T-helper 17 cell (primary cell): Measurements from ENCODE around the gene TMC2. TPM values are rescaled to one million over a fixed set of nuclear protein-coding genes. Genes with fewer than 3 reads are reported as not detected.

Experiments used
- ATAC-seq: fragments of 150-1000 bp; cut with Tn5 transposase; 2 replicates; pipeline ENCODE4 v1.10.0; 2021; ENCODE audit warnings: mild to moderate bottlenecking, moderate library complexity
- DNase-seq, 3 donors: peaks; one replicate each; pipeline versions ENCODE4 v3.0.0 to v3.0.0-alpha.2; 2020 to 2021
- H3K9me3 ChIP-seq: one replicate; pipeline ENCODE4 v1.7.0; 2013; ENCODE audit warnings: low read length, mild to moderate bottlenecking; ENCODE audit not compliant: control insufficient read depth, poor library complexity, severe bottlenecking
- H3K27ac Mint-ChIP-seq: one replicate; pipeline ENCODE4 v1.8.0; 2022; ENCODE audit warnings: mild to moderate bottlenecking, moderate library complexity, mixed read lengths
- H3K27me3 Mint-ChIP-seq: one replicate; pipeline ENCODE4 v1.8.0; 2022; ENCODE audit warnings: mixed read lengths
- H3K36me3 Mint-ChIP-seq: one replicate; pipeline ENCODE4 v1.8.0; 2022; ENCODE audit warnings: low read depth, mixed read lengths
- H3K4me1 Mint-ChIP-seq: one replicate; pipeline ENCODE4 v1.8.0; 2022; ENCODE audit warnings: mild to moderate bottlenecking, mixed read lengths
- H3K4me3 Mint-ChIP-seq: one replicate; pipeline ENCODE4 v1.8.0; 2022; ENCODE audit warnings: mild to moderate bottlenecking, moderate library complexity, mixed read lengths
- total RNA-seq, 4 donors: library from RNA in 2 of 4; stranded (reverse) in 2 of 4; gene quantifications; one replicate each; pipeline ENCODE4 v1.2.3 and lab custom pipeline; 2022 to 2026

TMC2 gene
- total RNA-seq, 2 donors from 2014 or later = not detected

GRCh38 chr20:2537101-2537500 lies 728 bp downstream of the TMC2 start:
- H3K27ac Mint-ChIP-seq = no peak overlapping the region
- H3K27me3 Mint-ChIP-seq = peaks cover 67% of the 10 kb centered on the region
- DNase-seq = no peak
- no peak overlapping the region for H3K4me3 Mint-ChIP-seq
- peaks cover 6% of the 10 kb centered on the region for H3K36me3 Mint-ChIP-seq
- H3K4me1 Mint-ChIP-seq = peaks cover 5% of the 10 kb centered on the region
- no peak for ATAC-seq
- no peaks in the 10 kb centered on the region for H3K9me3 ChIP-seq

DNA sequence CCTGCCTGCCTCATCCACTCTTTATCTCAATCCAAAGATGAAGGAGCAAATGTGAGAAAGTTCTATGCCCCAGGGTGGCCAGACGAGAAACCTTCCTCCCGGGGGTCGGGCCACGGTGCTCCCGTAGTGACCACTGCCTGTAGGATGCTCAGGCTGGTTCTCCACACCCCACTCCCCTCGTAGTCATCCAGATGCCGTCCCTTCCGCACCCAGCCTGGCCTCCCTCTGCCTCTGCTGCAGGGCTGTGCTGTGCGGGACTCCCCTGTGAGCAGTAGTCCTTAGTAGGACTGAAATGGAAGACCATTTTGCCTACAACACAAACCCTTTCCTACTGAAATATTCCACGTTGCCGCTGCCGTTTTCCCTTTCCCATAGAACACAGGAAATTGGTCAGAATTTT lies 2.0 kb downstream of the TMC2 start:
- no peak overlapping the region for H3K4me3 Mint-ChIP-seq
- no peak for ATAC-seq
- DNase-seq = no peak
- no peak overlapping the region for H3K27ac Mint-ChIP-seq
- no peaks in the 10 kb centered on the region for H3K9me3 ChIP-seq
- peaks cover 6% of the 10 kb centered on the region for H3K36me3 Mint-ChIP-seq
- H3K4me1 Mint-ChIP-seq = peaks cover 5% of the 10 kb centered on the region
- peaks cover 72% of the 10 kb centered on the region for H3K27me3 Mint-ChIP-seq

DNA sequence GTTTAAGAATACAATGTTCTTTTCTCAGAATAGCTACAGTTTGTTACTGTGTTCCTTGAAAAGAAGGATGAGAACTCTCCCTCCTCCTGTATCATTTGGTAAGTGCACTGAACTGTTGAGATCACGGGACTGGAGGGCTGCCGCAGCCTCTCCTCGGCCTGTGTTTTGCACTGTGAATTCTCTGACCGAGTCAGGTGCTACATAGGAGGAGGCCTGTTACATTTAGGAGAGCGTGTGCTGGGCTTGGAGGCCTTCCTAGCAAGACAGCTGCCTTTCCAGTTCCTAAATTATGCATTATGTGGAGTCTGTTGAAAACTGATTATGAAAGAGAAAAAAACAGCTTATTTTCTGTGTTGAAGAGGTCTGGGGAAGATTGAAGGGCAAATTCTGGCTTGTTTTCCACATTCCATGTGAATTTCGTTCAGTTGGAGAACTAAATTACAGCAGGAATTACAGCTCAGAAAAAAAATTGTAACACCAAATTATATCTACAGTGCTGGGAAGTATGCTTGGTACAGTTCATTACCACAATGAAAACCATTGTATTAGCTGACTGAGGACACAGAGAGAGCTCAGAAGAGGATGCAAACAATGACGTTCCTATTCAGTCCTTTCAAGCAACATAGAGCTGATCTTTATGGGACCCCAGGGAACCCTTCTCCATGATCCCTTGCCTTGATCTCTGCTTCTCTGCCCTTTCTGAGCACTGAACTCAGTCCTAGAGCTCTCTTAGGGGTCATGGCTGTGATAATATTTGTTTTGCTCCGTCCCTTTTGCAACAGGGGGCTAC lies 2.8 kb downstream of the TMC2 start:
- H3K4me1 Mint-ChIP-seq = peaks cover 5% of the 10 kb centered on the region
- no peak for DNase-seq
- peaks cover 70% of the 10 kb centered on the region for H3K27me3 Mint-ChIP-seq
- peaks cover 6% of the 10 kb centered on the region for H3K36me3 Mint-ChIP-seq
- H3K27ac Mint-ChIP-seq = no peak overlapping the region
- no peak for ATAC-seq
- no peak overlapping the region for H3K4me3 Mint-ChIP-seq
- no peaks in the 10 kb centered on the region for H3K9me3 ChIP-seq

GRCh38 chr20:2541940-2542339 lies 5.6 kb downstream of the TMC2 start:
- H3K4me1 Mint-ChIP-seq = peaks cover under 1% of the 10 kb centered on the region
- DNase-seq = no peak
- peaks cover 6% of the 10 kb centered on the region for H3K36me3 Mint-ChIP-seq
- H3K9me3 ChIP-seq = no peaks in the 10 kb centered on the region
- no peak overlapping the region for H3K27ac Mint-ChIP-seq
- ATAC-seq = no peak
- H3K27me3 Mint-ChIP-seq = peaks cover 65% of the 10 kb centered on the region
- H3K4me3 Mint-ChIP-seq = no peak overlapping the region

DNA sequence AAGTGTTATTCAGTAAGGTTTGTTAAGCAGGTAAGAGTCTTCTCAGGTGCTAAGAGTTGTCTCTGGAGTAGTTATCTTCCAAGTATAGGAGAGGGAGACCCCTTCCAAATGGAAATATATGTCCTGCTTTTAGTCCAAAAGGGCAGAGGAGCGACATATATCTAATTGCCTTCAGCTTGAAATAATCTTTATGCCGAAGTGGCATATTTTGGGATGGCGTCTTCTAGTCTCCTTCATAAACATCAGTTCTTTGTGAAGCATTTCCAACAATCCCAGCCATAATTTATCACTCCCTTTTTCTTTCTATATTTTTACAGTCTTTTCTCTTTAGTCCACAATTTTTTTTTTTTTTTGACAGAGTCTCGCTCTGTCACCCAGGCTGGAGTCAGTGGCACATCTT lies 6.0 kb downstream of the TMC2 start:
- Mint-ChIP-seq H3K4me1 (no peaks in the 10 kb centered on the region), H3K27me3 (peaks cover 61% of the 10 kb centered on the region), H3K27ac (no peak overlapping the region), H3K4me3 (no peak overlapping the region), H3K36me3 (peaks cover 6% of the 10 kb centered on the region)
- DNase-seq (no peak), ATAC-seq (no peak)
- no peaks in the 10 kb centered on the region for H3K9me3 ChIP-seq

GRCh38 chr20:2544211-2544610 lies 7.8 kb downstream of the TMC2 start:
- Mint-ChIP-seq H3K27me3 (peaks cover 46% of the 10 kb centered on the region), H3K4me3 (no peak overlapping the region), H3K36me3 (peaks cover 3% of the 10 kb centered on the region), H3K4me1 (no peaks in the 10 kb centered on the region), H3K27ac (no peak overlapping the region)
- ATAC-seq (no peak), DNase-seq (no peak)
- no peaks in the 10 kb centered on the region for H3K9me3 ChIP-seq

DNA sequence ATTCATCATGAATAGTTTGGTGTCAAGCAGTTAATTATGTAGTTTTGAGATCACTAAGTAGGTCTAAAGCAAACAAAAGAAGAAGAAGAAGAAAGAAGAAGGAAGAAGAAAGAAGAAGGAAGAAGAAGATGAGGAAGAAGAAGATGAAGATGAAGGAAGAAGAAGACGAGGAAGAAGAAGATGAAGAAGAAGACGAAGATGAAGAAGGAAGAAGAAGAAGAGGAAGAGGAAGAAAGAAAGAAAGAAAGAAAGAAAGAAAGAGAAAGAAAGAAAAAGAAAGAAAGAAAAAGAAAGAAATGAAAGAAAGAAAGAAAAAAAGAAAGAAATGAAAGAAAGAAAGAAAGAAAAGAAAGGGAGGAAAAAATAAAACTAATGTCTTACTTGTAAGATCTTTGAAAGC lies 9.2 kb downstream of the TMC2 start:
- ATAC-seq (no peak), DNase-seq (no peak)
- H3K9me3 ChIP-seq = no peaks in the 10 kb centered on the region
- no peaks in the 10 kb centered on the region for H3K4me1 Mint-ChIP-seq
- no peak overlapping the region for H3K4me3 Mint-ChIP-seq
- no peak overlapping the region for H3K27ac Mint-ChIP-seq
- peaks cover 47% of the 10 kb centered on the region for H3K27me3 Mint-ChIP-seq
- peaks cover 3% of the 10 kb centered on the region for H3K36me3 Mint-ChIP-seq

DNA sequence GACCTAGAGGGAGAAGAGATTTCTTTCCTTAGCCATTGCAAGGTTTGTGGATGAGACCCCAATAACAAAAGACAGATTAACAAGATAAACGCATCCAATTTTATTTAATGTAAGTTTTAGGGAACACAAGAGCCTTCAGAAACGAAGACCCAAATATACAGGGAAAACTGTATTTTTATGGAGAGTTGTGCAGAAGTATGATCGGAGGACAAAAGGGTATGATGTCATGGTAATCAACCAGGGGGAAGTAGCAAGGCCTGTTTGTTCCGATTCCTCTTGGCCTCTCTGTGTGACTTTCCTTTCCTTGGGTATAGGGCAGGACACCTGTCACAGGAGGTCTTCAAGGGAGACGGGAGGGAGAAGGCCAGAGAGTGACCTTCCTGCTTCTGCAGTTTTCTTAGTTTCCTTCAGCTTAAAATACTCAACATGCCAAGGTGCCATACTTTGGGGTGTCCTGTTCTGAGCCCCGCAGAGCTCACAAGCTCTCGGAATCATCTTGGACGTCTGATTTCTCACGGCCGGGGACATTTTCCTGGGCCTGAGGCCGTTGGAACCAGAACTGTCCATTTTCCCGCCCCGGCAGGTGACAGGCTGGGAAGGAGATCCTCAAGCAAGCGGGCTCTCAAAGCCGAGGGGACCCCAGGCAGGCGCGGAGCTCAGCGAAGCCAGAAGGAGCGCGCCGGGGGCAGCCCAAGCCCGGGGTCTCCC lies 21.7 kb downstream of the TMC2 start:
- H3K9me3 ChIP-seq = no peaks in the 10 kb centered on the region
- Mint-ChIP-seq H3K4me1 (peaks cover 3% of the 10 kb centered on the region), H3K27ac (no peak overlapping the region), H3K36me3 (peaks cover 1% of the 10 kb centered on the region), H3K27me3 (peaks cover 67% of the 10 kb centered on the region), H3K4me3 (peak overlapping the region; percentile 77)
- DNase-seq (no peak), ATAC-seq (no peak)

GRCh38 chr20:2558581-2559278 lies 22.4 kb downstream of the TMC2 start:
- Mint-ChIP-seq H3K27me3 (peaks cover 69% of the 10 kb centered on the region), H3K36me3 (peaks cover 2% of the 10 kb centered on the region), H3K27ac (no peak overlapping the region), H3K4me3 (peak overlapping the region; percentile 77), H3K4me1 (peaks cover 3% of the 10 kb centered on the region)
- DNase-seq (no peak), ATAC-seq (no peak)
- H3K9me3 ChIP-seq = no peaks in the 10 kb centered on the region

GRCh38 chr20:2559279-2559626 lies 22.9 kb downstream of the TMC2 start:
- H3K27me3 Mint-ChIP-seq = peaks cover 66% of the 10 kb centered on the region
- H3K9me3 ChIP-seq = no peaks in the 10 kb centered on the region
- peaks cover 2% of the 10 kb centered on the region for H3K36me3 Mint-ChIP-seq
- H3K4me3 Mint-ChIP-seq = no peak overlapping the region
- ATAC-seq = no peak
- H3K27ac Mint-ChIP-seq = no peak overlapping the region
- peaks cover 3% of the 10 kb centered on the region for H3K4me1 Mint-ChIP-seq
- no peak for DNase-seq

DNA sequence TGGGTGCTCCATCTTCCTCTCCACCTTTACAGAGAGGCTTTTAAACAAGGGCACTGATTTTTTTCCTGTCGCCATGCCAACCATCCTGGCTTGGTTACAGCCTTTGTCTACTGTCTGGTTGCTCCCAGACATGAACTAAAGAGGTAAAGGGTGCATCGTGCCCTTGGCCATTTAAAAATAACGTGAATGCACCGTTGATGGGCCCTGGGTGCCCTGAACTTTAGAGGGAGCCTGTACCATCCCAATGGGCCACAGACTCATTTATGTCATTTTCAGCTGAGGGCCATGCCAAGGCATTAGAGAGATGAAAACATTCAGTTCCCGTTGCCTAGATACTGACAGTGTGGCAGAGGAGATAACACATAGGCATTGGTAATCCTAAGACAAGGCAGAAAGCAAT lies 23.3 kb downstream of the TMC2 start:
- DNase-seq (no peak), ATAC-seq (no peak)
- H3K27me3 Mint-ChIP-seq = peaks cover 66% of the 10 kb centered on the region
- H3K4me1 Mint-ChIP-seq = peaks cover 3% of the 10 kb centered on the region
- peaks cover 2% of the 10 kb centered on the region for H3K36me3 Mint-ChIP-seq
- H3K9me3 ChIP-seq = no peaks in the 10 kb centered on the region
- H3K4me3 Mint-ChIP-seq = no peak overlapping the region
- no peak overlapping the region for H3K27ac Mint-ChIP-seq

DNA sequence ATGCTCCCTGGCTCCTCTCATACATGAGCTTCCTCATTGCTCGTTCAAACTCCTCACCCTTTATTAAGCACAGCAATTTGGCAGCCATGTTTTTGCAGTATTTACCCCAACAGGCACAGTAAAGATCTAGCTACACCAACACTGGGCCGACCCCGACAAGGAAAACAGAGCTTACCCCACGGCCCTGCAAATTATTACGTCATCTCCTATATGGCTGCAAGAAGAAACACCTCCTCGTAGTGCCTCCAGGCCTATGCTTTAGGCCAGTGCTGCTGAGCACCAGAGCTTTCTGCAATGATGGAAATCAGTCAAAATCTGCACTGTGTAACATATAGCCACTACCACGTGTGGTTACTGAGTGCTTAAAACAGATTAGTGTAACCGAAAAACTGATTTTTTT lies 26.7 kb downstream of the TMC2 start:
- H3K4me3 Mint-ChIP-seq = no peak overlapping the region
- H3K9me3 ChIP-seq = no peaks in the 10 kb centered on the region
- DNase-seq = no peak
- H3K36me3 Mint-ChIP-seq = peaks cover 2% of the 10 kb centered on the region
- no peak for ATAC-seq
- no peak overlapping the region for H3K27ac Mint-ChIP-seq
- H3K4me1 Mint-ChIP-seq = peaks cover 3% of the 10 kb centered on the region
- H3K27me3 Mint-ChIP-seq = peaks cover 69% of the 10 kb centered on the region

GRCh38 chr20:2564406-2564805 lies 28.0 kb downstream of the TMC2 start:
- Mint-ChIP-seq H3K36me3 (peaks cover 2% of the 10 kb centered on the region), H3K27ac (no peak overlapping the region), H3K4me3 (no peak overlapping the region), H3K4me1 (no peaks in the 10 kb centered on the region), H3K27me3 (peaks cover 74% of the 10 kb centered on the region)
- no peak for DNase-seq
- H3K9me3 ChIP-seq = no peaks in the 10 kb centered on the region
- ATAC-seq = no peak
